Thyroid gland (tissue), 4 donors: Measurements from ENCODE around the gene NBDY.

ENCODE experiments used
- CTCF ChIP-seq, 6 experiments: fragments of 200-600 bp in 3 of 6; fragments of 450-650 bp in 3 of 6; sonication (generic) in 3 of 6; IDR thresholded peaks; one replicate each; pipeline ENCODE4 v1.5.1; 2016 to 2019; ENCODE audit warnings: antibody characterized with exemption in 6 of 6, mild to moderate bottlenecking in 2 of 6, inconsistent platforms in 1 of 6, moderate library complexity in 1 of 6
- POLR2A ChIP-seq, 2 donors: fragments of 450-650 bp; IDR thresholded peaks; one replicate each; pipeline ENCODE4 v1.6.1; 2017; ENCODE audit warnings: antibody characterized with exemption in 2 of 2, mild to moderate bottlenecking in 2 of 2, moderate library complexity in 1 of 2

GRCh38 chrX:56798339-56798711, 69.3 kb downstream of the NBDY start:
- TF ChIP-seq CTCF (IDR thresholded peaks at IDR 0.05) (no peak), POLR2A (IDR thresholded peaks at IDR 0.05) (no peak)
